T-helper 2 cell treated with Interferon-gamma antibody and Interleukin-4, amounts not matched to agents 5 μg/mL and 100 μg/mL, for 36 hours (primary cell): Measurements from ENCODE around the gene DCHS2.

Experiments
- DNase-seq: peaks from one replicate; pipeline ENCODE4 v3.0.0; 2021; ENCODE audit warnings: low spot score
- H3K27ac Mint-ChIP-seq: one replicate; pipeline ENCODE4 v1.8.0; 2021; ENCODE audit warnings: mild to moderate bottlenecking, mixed read lengths
- H3K27me3 Mint-ChIP-seq: one replicate; pipeline ENCODE4 v1.8.0; 2021; ENCODE audit warnings: low read depth, mixed read lengths
- H3K36me3 Mint-ChIP-seq: one replicate; pipeline ENCODE4 v1.8.0; 2021; ENCODE audit warnings: low read depth, mixed read lengths
- H3K4me1 Mint-ChIP-seq: one replicate; pipeline ENCODE4 v1.8.0; 2021; ENCODE audit warnings: low read depth, mixed read lengths
- H3K4me3 Mint-ChIP-seq: one replicate; pipeline ENCODE4 v1.8.0; 2022; ENCODE audit warnings: mild to moderate bottlenecking, moderate library complexity, mixed read lengths
- H3K9me3 Mint-ChIP-seq: one replicate; pipeline ENCODE4 v1.8.0; 2021; ENCODE audit warnings: mixed read lengths

DCHS2 gene

GRCh38 chr4:154452798-154453346 lies 38.7 kb downstream of the DCHS2 start:
- no peak for DNase-seq
- H3K27me3 Mint-ChIP-seq: no peaks in the 10 kb centered on the region
- no peaks in the 10 kb centered on the region for H3K36me3 Mint-ChIP-seq
- no peak overlapping the region for H3K4me3 Mint-ChIP-seq
- no peak overlapping the region for H3K27ac Mint-ChIP-seq
- no peaks in the 10 kb centered on the region for H3K4me1 Mint-ChIP-seq
- no peaks in the 10 kb centered on the region for H3K9me3 Mint-ChIP-seq

- no peaks in the 10 kb centered on the region for H3K27me3 Mint-ChIP-seq
- H3K27ac Mint-ChIP-seq: no peak overlapping the region
- no peak for DNase-seq
- no peaks in the 10 kb centered on the region for H3K36me3 Mint-ChIP-seq
- no peak overlapping the region for H3K4me3 Mint-ChIP-seq
- H3K9me3 Mint-ChIP-seq: no peaks in the 10 kb centered on the region
- H3K4me1 Mint-ChIP-seq: no peaks in the 10 kb centered on the region
Measured at GRCh38 chr4:154450966-154451365, 40.6 kb downstream of the DCHS2 start.

- Mint-ChIP-seq H3K4me1 (no peaks in the 10 kb centered on the region), H3K4me3 (no peak overlapping the region), H3K36me3 (no peaks in the 10 kb centered on the region), H3K27ac (no peak overlapping the region), H3K9me3 (no peaks in the 10 kb centered on the region), H3K27me3 (no peaks in the 10 kb centered on the region)
- DNase-seq: no peak
Measured at GRCh38 chr4:154444958-154445357, 46.6 kb downstream of the DCHS2 start.

GRCh38 chr4:154441982-154442381 lies 49.6 kb downstream of the DCHS2 start:
- H3K9me3 Mint-ChIP-seq: no peaks in the 10 kb centered on the region
- H3K27ac Mint-ChIP-seq: no peak overlapping the region
- no peaks in the 10 kb centered on the region for H3K4me1 Mint-ChIP-seq
- H3K27me3 Mint-ChIP-seq: no peaks in the 10 kb centered on the region
- H3K4me3 Mint-ChIP-seq: no peak overlapping the region
- H3K36me3 Mint-ChIP-seq: no peaks in the 10 kb centered on the region
- no peak for DNase-seq

- no peaks in the 10 kb centered on the region for H3K9me3 Mint-ChIP-seq
- no peaks in the 10 kb centered on the region for H3K4me1 Mint-ChIP-seq
- H3K27me3 Mint-ChIP-seq: no peaks in the 10 kb centered on the region
- no peak for DNase-seq
- H3K27ac Mint-ChIP-seq: no peak overlapping the region
- H3K4me3 Mint-ChIP-seq: no peak overlapping the region
- no peaks in the 10 kb centered on the region for H3K36me3 Mint-ChIP-seq
Measured at GRCh38 chr4:154441124-154441523, 50.5 kb downstream of the DCHS2 start.

- Mint-ChIP-seq H3K9me3 (no peaks in the 10 kb centered on the region), H3K36me3 (no peaks in the 10 kb centered on the region), H3K4me1 (no peaks in the 10 kb centered on the region), H3K27me3 (peaks cover 2% of the 10 kb centered on the region), H3K27ac (no peak overlapping the region), H3K4me3 (no peak overlapping the region)
- DNase-seq: no peak
Measured at GRCh38 chr4:154439224-154439623, 52.4 kb downstream of the DCHS2 start.

- Mint-ChIP-seq H3K9me3 (no peaks in the 10 kb centered on the region), H3K27me3 (peaks cover 2% of the 10 kb centered on the region), H3K27ac (no peak overlapping the region), H3K36me3 (no peaks in the 10 kb centered on the region), H3K4me3 (no peak overlapping the region), H3K4me1 (no peaks in the 10 kb centered on the region)
- no peak for DNase-seq
Measured at GRCh38 chr4:154435895-154436294, 55.7 kb downstream of the DCHS2 start.

- DNase-seq: no peak
- Mint-ChIP-seq H3K27ac (no peak overlapping the region), H3K9me3 (no peaks in the 10 kb centered on the region), H3K27me3 (peaks cover 2% of the 10 kb centered on the region), H3K4me1 (no peaks in the 10 kb centered on the region), H3K4me3 (no peak overlapping the region), H3K36me3 (no peaks in the 10 kb centered on the region)
Measured at GRCh38 chr4:154433543-154433942, 58.1 kb downstream of the DCHS2 start.

- Mint-ChIP-seq H3K4me3 (no peak overlapping the region), H3K4me1 (no peaks in the 10 kb centered on the region), H3K27ac (no peak overlapping the region), H3K9me3 (no peaks in the 10 kb centered on the region), H3K36me3 (no peaks in the 10 kb centered on the region), H3K27me3 (peaks cover 12% of the 10 kb centered on the region)
- DNase-seq: no peak
Measured at GRCh38 chr4:154429176-154429575, 62.4 kb downstream of the DCHS2 start.

GRCh38 chr4:154427149-154427548 lies 64.5 kb downstream of the DCHS2 start:
- no peak overlapping the region for H3K27ac Mint-ChIP-seq
- no peaks in the 10 kb centered on the region for H3K4me1 Mint-ChIP-seq
- no peaks in the 10 kb centered on the region for H3K36me3 Mint-ChIP-seq
- no peaks in the 10 kb centered on the region for H3K9me3 Mint-ChIP-seq
- H3K27me3 Mint-ChIP-seq: peaks cover 15% of the 10 kb centered on the region
- H3K4me3 Mint-ChIP-seq: no peak overlapping the region
- no peak for DNase-seq

GRCh38 chr4:154425514-154425913 lies 66.1 kb downstream of the DCHS2 start:
- H3K27ac Mint-ChIP-seq: no peak overlapping the region
- no peaks in the 10 kb centered on the region for H3K36me3 Mint-ChIP-seq
- H3K9me3 Mint-ChIP-seq: no peaks in the 10 kb centered on the region
- peaks cover 15% of the 10 kb centered on the region for H3K27me3 Mint-ChIP-seq
- no peaks in the 10 kb centered on the region for H3K4me1 Mint-ChIP-seq
- no peak for DNase-seq
- H3K4me3 Mint-ChIP-seq: no peak overlapping the region

GRCh38 chr4:154424810-154425484 lies 66.7 kb downstream of the DCHS2 start:
- no peaks in the 10 kb centered on the region for H3K4me1 Mint-ChIP-seq
- H3K4me3 Mint-ChIP-seq: no peak overlapping the region
- no peak for DNase-seq
- no peaks in the 10 kb centered on the region for H3K9me3 Mint-ChIP-seq
- H3K36me3 Mint-ChIP-seq: no peaks in the 10 kb centered on the region
- H3K27ac Mint-ChIP-seq: no peak overlapping the region
- H3K27me3 Mint-ChIP-seq: peaks cover 15% of the 10 kb centered on the region

- Mint-ChIP-seq H3K27ac (no peak overlapping the region), H3K36me3 (no peaks in the 10 kb centered on the region), H3K27me3 (peaks cover 17% of the 10 kb centered on the region), H3K4me1 (no peaks in the 10 kb centered on the region), H3K4me3 (no peak overlapping the region), H3K9me3 (no peaks in the 10 kb centered on the region)
- no peak for DNase-seq
Measured at GRCh38 chr4:154422152-154422551, 69.4 kb downstream of the DCHS2 start.

- peaks cover 4% of the 10 kb centered on the region for H3K4me1 Mint-ChIP-seq
- H3K27me3 Mint-ChIP-seq: peaks cover 23% of the 10 kb centered on the region
- no peaks in the 10 kb centered on the region for H3K36me3 Mint-ChIP-seq
- no peak for DNase-seq
- no peak overlapping the region for H3K27ac Mint-ChIP-seq
- H3K4me3 Mint-ChIP-seq: no peak overlapping the region
- no peaks in the 10 kb centered on the region for H3K9me3 Mint-ChIP-seq
Measured at GRCh38 chr4:154421618-154422017, 70.0 kb downstream of the DCHS2 start.

GRCh38 chr4:154417373-154417673 lies 74.3 kb downstream of the DCHS2 start:
- no peaks in the 10 kb centered on the region for H3K9me3 Mint-ChIP-seq
- H3K4me3 Mint-ChIP-seq: no peak overlapping the region
- no peak for DNase-seq
- no peaks in the 10 kb centered on the region for H3K36me3 Mint-ChIP-seq
- peaks cover 9% of the 10 kb centered on the region for H3K4me1 Mint-ChIP-seq
- peaks cover 28% of the 10 kb centered on the region for H3K27me3 Mint-ChIP-seq
- no peak overlapping the region for H3K27ac Mint-ChIP-seq
